ENCODE measurements around the gene GHRHR.

The GHRHR gene

DNA sequence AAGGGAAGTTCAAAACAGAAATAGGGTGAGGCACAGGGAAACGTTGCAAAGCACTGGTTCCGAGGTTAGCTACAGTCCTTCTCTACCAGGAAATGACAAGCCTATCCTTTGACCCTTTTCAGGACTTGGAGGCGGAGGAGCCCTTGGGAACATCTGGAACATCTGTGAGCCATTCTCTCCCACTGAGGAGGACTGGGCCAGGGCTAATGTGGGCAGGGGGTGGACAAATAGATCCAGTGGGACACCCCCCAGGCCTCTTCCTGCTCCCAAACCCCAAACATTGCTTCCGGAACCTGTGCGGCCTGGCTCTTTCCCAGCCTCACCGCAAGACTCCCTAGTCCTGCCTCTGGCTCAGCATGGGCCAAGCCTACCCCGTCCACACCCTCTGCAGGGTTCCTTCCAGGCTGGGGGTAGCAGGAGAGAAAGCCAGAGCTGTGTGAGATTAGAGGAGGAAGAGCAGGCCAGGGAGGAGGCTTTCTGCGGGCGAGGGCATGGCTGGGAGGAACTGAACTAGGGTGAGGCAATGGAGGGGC lies 36.5 kb downstream of the GHRHR start:
- in situ Hi-C loops (cut with HindIII; ENCODE audit: low sequenced_read_pairs): no loop called here

DNA sequence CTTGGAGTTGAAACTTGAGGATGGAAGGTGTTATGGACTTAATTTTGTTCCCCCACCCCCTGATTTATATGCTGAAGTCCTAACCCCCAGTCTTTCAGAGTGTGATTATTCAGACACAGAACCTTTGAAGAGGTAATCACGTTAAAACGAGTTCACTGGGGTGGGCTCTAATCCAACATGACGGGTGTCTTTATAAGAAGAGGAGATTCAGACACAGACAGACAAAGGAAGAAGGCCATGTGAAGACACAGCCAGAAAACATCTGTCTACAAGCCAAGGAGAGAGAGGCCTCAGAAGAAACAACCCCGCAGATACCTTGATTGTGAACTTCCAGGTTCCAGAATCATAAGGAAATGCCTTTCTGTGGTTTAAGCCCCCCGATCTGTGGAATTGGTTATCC lies 37.0 kb downstream of the GHRHR start:
- in situ Hi-C loops (cut with HindIII; ENCODE audit: low sequenced_read_pairs): no loop called here

DNA sequence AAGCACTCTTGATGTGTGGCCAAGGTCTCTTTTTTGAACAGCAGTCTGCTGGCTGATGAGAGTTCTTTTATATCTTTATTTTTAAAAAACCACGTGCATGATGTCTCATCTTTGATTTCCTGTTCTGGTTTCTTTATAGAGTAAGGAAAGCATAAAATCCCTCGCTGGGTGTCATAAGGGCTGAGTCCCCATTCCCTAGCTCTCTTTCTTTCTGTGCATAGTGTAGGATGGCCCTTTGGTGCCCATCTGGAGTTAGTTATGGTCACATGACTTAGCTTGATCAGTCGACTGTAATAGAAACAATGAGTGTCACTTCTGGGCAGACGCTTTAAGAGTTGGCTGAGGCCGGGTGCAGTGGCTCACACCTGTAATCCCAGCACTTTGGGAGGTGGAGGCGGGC lies 38.5 kb downstream of the GHRHR start:
- in situ Hi-C loops (cut with HindIII; ENCODE audit: low sequenced_read_pairs): no loop called here

- in situ Hi-C loops (cut with HindIII; ENCODE audit: low sequenced_read_pairs): no loop called here
Measured at GRCh38 chr7:31003097-31003496, 39.3 kb downstream of the GHRHR start.

- in situ Hi-C loops (cut with HindIII; ENCODE audit: low sequenced_read_pairs): no loop called here
Measured at GRCh38 chr7:31003721-31004120, 40.0 kb downstream of the GHRHR start.

GRCh38 chr7:31004393-31004792 lies 40.6 kb downstream of the GHRHR start:
- in situ Hi-C loops (cut with HindIII; ENCODE audit: low sequenced_read_pairs): no loop called here

- in situ Hi-C loops (cut with HindIII; ENCODE audit: low sequenced_read_pairs): no loop called here
Measured at GRCh38 chr7:31006857-31007256, 43.1 kb downstream of the GHRHR start.

GRCh38 chr7:31007634-31008033 lies 43.9 kb downstream of the GHRHR start:
- in situ Hi-C loops (cut with HindIII; ENCODE audit: low sequenced_read_pairs): no loop called here

- in situ Hi-C loops (cut with HindIII; ENCODE audit: low sequenced_read_pairs): no loop called here
Measured at GRCh38 chr7:31014826-31015225, 51.1 kb downstream of the GHRHR start.

DNA sequence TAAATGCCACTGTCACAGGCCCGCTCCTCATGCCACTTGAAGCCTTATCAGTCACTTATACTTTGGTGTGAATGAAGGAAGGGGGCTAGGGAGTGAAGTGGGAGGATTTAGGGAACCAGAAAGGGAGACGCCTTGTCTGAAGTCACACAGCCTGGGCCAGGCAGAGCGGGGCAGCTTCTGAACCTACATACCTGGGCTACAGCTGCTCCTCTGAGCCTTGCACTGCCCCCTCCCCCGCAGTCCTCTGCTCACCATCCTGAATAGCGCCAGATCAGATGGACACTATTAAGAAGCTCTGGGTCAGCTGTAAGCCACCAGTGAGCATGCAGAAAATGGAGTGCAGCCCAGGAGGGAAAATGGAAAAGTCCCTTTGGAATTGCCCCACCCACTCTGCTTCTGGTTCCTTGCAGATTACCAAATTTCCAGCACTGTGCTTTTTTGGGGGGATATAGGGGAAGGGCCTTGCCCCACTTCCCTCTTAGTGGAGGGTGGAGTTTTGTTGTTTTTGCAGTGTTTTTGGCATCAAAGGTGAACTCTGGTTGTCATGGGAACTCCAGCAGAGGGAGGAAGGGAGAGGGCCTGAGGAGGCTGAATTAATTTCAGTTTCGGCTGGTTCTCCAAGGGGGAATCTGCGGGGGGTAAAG lies 53.4 kb downstream of the GHRHR start:
- in situ Hi-C loops (cut with HindIII; ENCODE audit: low sequenced_read_pairs): no loop called here

- in situ Hi-C loops (cut with HindIII; ENCODE audit: low sequenced_read_pairs): no loop called here
Measured at GRCh38 chr7:31017721-31018120, 54.0 kb downstream of the GHRHR start.

GRCh38 chr7:31019509-31019908 lies 55.8 kb downstream of the GHRHR start:
- in situ Hi-C loops (cut with HindIII; ENCODE audit: low sequenced_read_pairs): no loop called here

DNA sequence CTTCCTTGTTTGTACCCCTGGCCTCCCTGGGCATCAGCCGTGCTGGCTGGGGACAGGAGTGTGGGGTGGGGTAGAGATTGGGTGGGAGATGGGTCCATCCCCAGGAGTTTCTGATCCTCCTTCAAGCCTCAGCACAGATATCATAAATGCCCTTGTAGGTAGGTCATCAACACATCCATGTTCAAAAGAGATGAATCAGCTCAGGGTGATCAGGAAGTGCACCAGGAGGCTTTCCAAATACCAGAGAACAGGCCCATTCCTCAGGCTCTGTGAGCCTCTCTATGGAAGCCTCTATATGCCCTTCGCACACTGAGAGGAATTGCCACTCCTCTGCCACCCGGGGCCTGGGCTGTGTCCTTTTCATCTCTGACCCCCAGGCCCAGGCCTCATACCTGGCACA lies 56.4 kb downstream of the GHRHR start:
- in situ Hi-C loops (cut with HindIII; ENCODE audit: low sequenced_read_pairs): no loop called here

GRCh38 chr7:31020652-31021051 lies 56.9 kb downstream of the GHRHR start:
- in situ Hi-C loops (cut with HindIII; ENCODE audit: low sequenced_read_pairs): no loop called here

- in situ Hi-C loops (cut with HindIII; ENCODE audit: low sequenced_read_pairs): no loop called here
Measured at GRCh38 chr7:31022117-31022516, 58.4 kb downstream of the GHRHR start.

- in situ Hi-C loops (cut with HindIII; ENCODE audit: low sequenced_read_pairs): no loop called here
Measured at GRCh38 chr7:31022726-31023125, 59.0 kb downstream of the GHRHR start.

DNA sequence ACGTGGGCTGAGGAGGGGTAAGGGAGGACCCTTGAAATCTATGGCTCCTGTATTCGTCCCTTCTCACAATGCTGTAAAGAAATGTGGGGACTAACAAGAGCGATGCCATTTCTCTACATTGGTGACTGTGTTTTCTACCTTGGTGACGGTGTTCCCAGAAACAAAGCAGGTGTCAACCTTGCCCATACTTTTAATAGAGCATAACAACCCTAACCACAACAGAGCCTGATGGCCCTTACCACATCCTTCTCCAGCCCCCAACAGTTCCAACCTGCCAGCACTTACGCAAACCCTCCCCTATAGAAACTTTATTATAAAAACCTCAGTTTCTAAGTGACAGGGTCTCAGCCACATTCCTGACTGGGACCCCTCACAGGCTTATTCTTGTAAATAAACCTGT lies 60.1 kb downstream of the GHRHR start:
- in situ Hi-C loops (cut with HindIII; ENCODE audit: low sequenced_read_pairs): no loop called here

DNA sequence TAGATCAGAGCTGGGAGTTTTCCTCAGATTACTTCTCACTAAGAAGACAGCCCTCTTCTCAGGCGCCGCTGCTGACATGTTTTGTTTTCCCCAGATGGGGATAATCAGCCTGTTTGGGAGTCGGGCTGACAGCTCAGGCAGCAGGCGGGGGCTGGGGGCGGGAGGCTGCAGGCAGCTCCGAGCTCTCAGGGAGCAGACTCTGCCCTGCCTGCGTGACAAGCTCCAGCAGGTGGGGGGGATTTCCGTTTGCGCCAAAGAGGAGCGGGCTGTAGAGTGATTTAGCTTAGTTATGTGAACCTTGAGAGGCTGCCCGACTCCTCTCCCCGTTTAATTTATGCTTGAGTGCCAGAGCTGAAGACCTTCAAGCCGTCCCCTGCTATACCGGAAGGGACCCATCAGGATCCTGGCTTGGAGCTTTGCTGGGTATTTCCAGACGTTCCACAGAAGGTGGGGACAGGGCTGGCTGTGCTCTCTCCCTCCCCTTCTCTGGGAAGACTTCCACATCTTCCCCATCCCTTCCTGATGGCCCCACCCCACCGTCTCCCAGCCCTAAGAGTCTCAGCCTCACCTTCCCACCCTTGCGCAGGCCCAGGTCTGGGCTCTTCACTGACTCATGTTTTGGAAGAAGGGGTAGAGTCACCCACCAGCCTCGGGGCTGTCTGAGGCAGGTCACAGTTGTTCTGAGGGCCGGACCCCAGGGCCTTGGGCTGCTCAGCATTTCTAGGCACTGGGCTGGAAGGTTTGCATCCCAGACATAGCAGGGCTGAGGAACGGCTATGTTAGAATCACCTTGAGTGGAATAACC lies 63.6 kb downstream of the GHRHR start:
- in situ Hi-C loops (cut with HindIII; ENCODE audit: low sequenced_read_pairs): no loop called here

DNA sequence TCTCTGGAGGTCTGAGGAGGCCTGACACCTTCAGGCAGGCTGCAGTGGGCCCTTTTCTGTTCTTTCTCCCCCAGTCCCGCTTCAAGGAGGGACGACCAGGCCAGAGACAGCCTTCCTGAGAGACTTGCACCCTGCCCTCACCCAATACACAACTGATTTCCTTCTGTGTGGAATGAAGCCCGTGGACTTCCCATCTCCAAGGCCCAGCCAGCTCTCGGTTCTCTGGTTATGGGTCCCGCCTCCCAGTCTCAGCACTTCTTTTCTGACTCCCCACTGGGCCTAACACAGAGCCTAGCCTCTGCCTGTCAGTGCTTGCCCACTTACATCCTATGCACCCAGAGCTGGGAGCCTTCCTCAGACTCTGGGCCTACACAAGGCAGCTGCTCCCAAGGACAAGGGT lies 64.3 kb downstream of the GHRHR start:
- in situ Hi-C loops (cut with HindIII; ENCODE audit: low sequenced_read_pairs): no loop called here

GRCh38 chr7:31028417-31028992 lies 64.8 kb downstream of the GHRHR start:
- in situ Hi-C loops (cut with HindIII; ENCODE audit: low sequenced_read_pairs): no loop called here
